BLaER1 treated with 17β-estradiol and CSF1 and Interleukin-3, amounts not matched to agents 10 nM and 100 nM (cell line): Measurements from ENCODE around the gene GUCA1C.

Experiments
- H3K27ac ChIP-seq, 11 experiments: shearing (Covaris generic); formaldehyde crosslinking; 2 replicates each; pipeline ENCODE4 v1.8.1; 2022
- H3K27me3 ChIP-seq, 11 experiments: shearing (Covaris generic); formaldehyde crosslinking; 2 replicates each; pipeline ENCODE4 v1.8.1; 2022
- H3K36me3 ChIP-seq, 11 experiments: shearing (Covaris generic); formaldehyde crosslinking; 2 replicates each; pipeline ENCODE4 v1.8.1; 2022
- H3K4me1 ChIP-seq, 10 experiments: shearing (Covaris generic); formaldehyde crosslinking; 2 replicates each; pipeline ENCODE4 v1.8.1; 2022
- H3K4me2 ChIP-seq, 11 experiments: shearing (Covaris generic); formaldehyde crosslinking; 2 replicates each; pipeline ENCODE4 v1.8.1; 2022
- H3K4me3 ChIP-seq, 10 experiments: shearing (Covaris generic); formaldehyde crosslinking; 2 replicates each; pipeline ENCODE4 v1.8.1; 2022
- H3K9ac ChIP-seq, 11 experiments: shearing (Covaris generic); formaldehyde crosslinking; 2 replicates each; pipeline ENCODE4 v1.8.1; 2022
- H3K9me3 ChIP-seq, 11 experiments: shearing (Covaris generic); formaldehyde crosslinking; replicated peaks in 1 of 11; 2 replicates each; pipeline ENCODE4 v1.8.1; 2022
- H4K20me1 ChIP-seq, 11 experiments: shearing (Covaris generic); formaldehyde crosslinking; 2 replicates each; pipeline ENCODE4 v1.8.1; 2022
- Cebpa-rat ChIP-seq, 11 experiments: shearing (Covaris generic); IDR thresholded peaks; 2 replicates each; pipeline ENCODE4 v1.8.1; 2022

GUCA1C gene

GRCh38 chr3:108953210-108953609, 469 bp downstream of the GUCA1C start:
- Histone ChIP-seq H3K4me3 (no peak overlapping the region), H3K9ac (no peak overlapping the region), H3K4me2 (no peak overlapping the region), H3K36me3 (no peaks in the 10 kb centered on the region), H3K27ac (no peak overlapping the region), H3K9me3 (no peaks in the 10 kb centered on the region), H3K4me1 (no peaks in the 10 kb centered on the region), H4K20me1 (no peaks in the 10 kb centered on the region), H3K27me3 (no peaks in the 10 kb centered on the region)
- no peak for TF ChIP-seq Cebpa-rat (IDR thresholded peaks at IDR 0.05)

GRCh38 chr3:108951820-108952501, 1.7 kb downstream of the GUCA1C start:
- H3K9me3 ChIP-seq: no peaks in the 10 kb centered on the region
- H3K27ac ChIP-seq: no peak overlapping the region
- no peak overlapping the region for H3K4me2 ChIP-seq
- no peaks in the 10 kb centered on the region for H3K4me1 ChIP-seq
- no peak overlapping the region for H3K9ac ChIP-seq
- no peaks in the 10 kb centered on the region for H3K36me3 ChIP-seq
- H4K20me1 ChIP-seq: no peaks in the 10 kb centered on the region
- no peaks in the 10 kb centered on the region for H3K27me3 ChIP-seq
- no peak for TF ChIP-seq Cebpa-rat (IDR thresholded peaks at IDR 0.05)
- no peak overlapping the region for H3K4me3 ChIP-seq

GRCh38 chr3:108947855-108948254, 5.8 kb downstream of the GUCA1C start:
- Histone ChIP-seq H3K9ac (no peak overlapping the region), H3K4me2 (no peak overlapping the region), H3K36me3 (no peaks in the 10 kb centered on the region), H4K20me1 (no peaks in the 10 kb centered on the region), H3K4me1 (no peaks in the 10 kb centered on the region), H3K27me3 (no peaks in the 10 kb centered on the region), H3K27ac (no peak overlapping the region), H3K9me3 (no peaks in the 10 kb centered on the region), H3K4me3 (no peak overlapping the region)
- no peak for TF ChIP-seq Cebpa-rat (IDR thresholded peaks at IDR 0.05)

GRCh38 chr3:108946292-108947285, 7.1 kb downstream of the GUCA1C start:
- H3K27ac ChIP-seq: no peak overlapping the region
- H3K9me3 ChIP-seq: no peaks in the 10 kb centered on the region
- H4K20me1 ChIP-seq: no peaks in the 10 kb centered on the region
- H3K4me3 ChIP-seq: no peak overlapping the region
- H3K9ac ChIP-seq: no peak overlapping the region
- H3K4me2 ChIP-seq: no peak overlapping the region
- no peaks in the 10 kb centered on the region for H3K36me3 ChIP-seq
- no peaks in the 10 kb centered on the region for H3K4me1 ChIP-seq
- H3K27me3 ChIP-seq: no peaks in the 10 kb centered on the region
- no peak for TF ChIP-seq Cebpa-rat (IDR thresholded peaks at IDR 0.05)

GRCh38 chr3:108940568-108941263, 13.0 kb downstream of the GUCA1C start:
- TF ChIP-seq Cebpa-rat (IDR thresholded peaks at IDR 0.05): no peak
- H3K9me3 ChIP-seq: no peaks in the 10 kb centered on the region
- H3K4me1 ChIP-seq: no peaks in the 10 kb centered on the region
- H3K4me2 ChIP-seq: no peak overlapping the region
- no peaks in the 10 kb centered on the region for H3K36me3 ChIP-seq
- H3K27me3 ChIP-seq: no peaks in the 10 kb centered on the region
- no peak overlapping the region for H3K27ac ChIP-seq
- no peak overlapping the region for H3K4me3 ChIP-seq
- no peak overlapping the region for H3K9ac ChIP-seq
- H4K20me1 ChIP-seq: no peaks in the 10 kb centered on the region

GRCh38 chr3:108940166-108940565, 13.5 kb downstream of the GUCA1C start:
- H4K20me1 ChIP-seq: no peaks in the 10 kb centered on the region
- H3K4me2 ChIP-seq: no peak overlapping the region
- H3K4me3 ChIP-seq: no peak overlapping the region
- no peak overlapping the region for H3K9ac ChIP-seq
- H3K36me3 ChIP-seq: no peaks in the 10 kb centered on the region
- no peak for TF ChIP-seq Cebpa-rat (IDR thresholded peaks at IDR 0.05)
- H3K27ac ChIP-seq: no peak overlapping the region
- no peaks in the 10 kb centered on the region for H3K9me3 ChIP-seq
- no peaks in the 10 kb centered on the region for H3K27me3 ChIP-seq
- H3K4me1 ChIP-seq: no peaks in the 10 kb centered on the region

GRCh38 chr3:108936924-108937689, 16.6 kb downstream of the GUCA1C start:
- Histone ChIP-seq H3K36me3 (no peaks in the 10 kb centered on the region), H3K27ac (no peak overlapping the region), H3K4me1 (no peaks in the 10 kb centered on the region), H3K27me3 (no peaks in the 10 kb centered on the region), H4K20me1 (no peaks in the 10 kb centered on the region), H3K9me3 (no peaks in the 10 kb centered on the region), H3K4me2 (no peak overlapping the region), H3K9ac (no peak overlapping the region), H3K4me3 (no peak overlapping the region)
- TF ChIP-seq Cebpa-rat (IDR thresholded peaks at IDR 0.05): no peak

GRCh38 chr3:108931035-108931434, 22.6 kb downstream of the GUCA1C start:
- H3K36me3 ChIP-seq: no peaks in the 10 kb centered on the region
- no peak overlapping the region for H3K4me2 ChIP-seq
- no peak overlapping the region for H3K27ac ChIP-seq
- no peak overlapping the region for H3K4me3 ChIP-seq
- H3K9me3 ChIP-seq: peaks cover 0 to 9% (median 0%) of the 10 kb centered on the region in 11 experiments; a peak in 3 of 22 replicates
- H3K9ac ChIP-seq: no peak overlapping the region
- no peaks in the 10 kb centered on the region for H3K4me1 ChIP-seq
- H3K27me3 ChIP-seq: no peaks in the 10 kb centered on the region
- TF ChIP-seq Cebpa-rat (IDR thresholded peaks at IDR 0.05): no peak
- no peaks in the 10 kb centered on the region for H4K20me1 ChIP-seq

GRCh38 chr3:108918866-108919265, 34.8 kb downstream of the GUCA1C start:
- Histone ChIP-seq H3K4me1 (peaks cover 0 to 9% (median 3%) of the 10 kb centered on the region in 10 experiments; a peak in 6 of 20 replicates), H3K9me3 (0 out of 22 replicates have a peak, but pooled peaks cover 0 to 7% (median 0%) of the 10 kb centered on the region in 11 experiments), H4K20me1 (no peaks in the 10 kb centered on the region), H3K27me3 (no peaks in the 10 kb centered on the region), H3K4me3 (no peak overlapping the region), H3K36me3 (no peaks in the 10 kb centered on the region), H3K9ac (no peak overlapping the region), H3K27ac (no peak overlapping the region), H3K4me2 (no peak overlapping the region)
- TF ChIP-seq Cebpa-rat (IDR thresholded peaks at IDR 0.05): no peak
